HG03060 (cell line): ENCODE measurements around the gene NAA25.
"Not testable (repeated sequence)": the region's sequence is repeated elsewhere in the genome, so short reads cannot be mapped to it uniquely, and the experiment has no call there.

Source experiments
- ATAC-seq: cut with Tn5 transposase; IDR thresholded peaks from one replicate; pipeline ENCODE4 v1.9.1; 2021; ENCODE audit warnings: low read depth, moderate number of reproducible peaks; ENCODE audit not compliant: unreplicated experiment

NAA25 gene

DNA sequence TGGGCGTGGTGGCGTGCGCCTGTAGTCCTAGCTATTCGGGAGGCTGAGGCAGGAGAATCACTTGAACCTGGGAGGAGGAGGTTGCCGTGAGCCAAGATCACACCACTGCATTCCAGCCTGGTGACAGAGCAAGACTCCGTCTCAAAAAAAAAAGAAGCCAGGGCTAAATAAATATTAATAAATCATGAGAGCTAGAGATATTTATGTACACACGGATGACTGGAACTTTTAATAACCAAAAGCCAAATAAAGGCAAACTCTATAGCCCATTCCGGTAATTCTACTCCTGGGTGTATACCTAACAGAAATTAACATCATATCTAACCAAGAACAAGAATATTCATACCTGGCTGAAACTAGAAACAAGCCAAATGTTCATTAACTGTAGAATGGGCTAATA is 9.1 kb upstream of the NAA25 start:
- ATAC-seq = no peak

DNA sequence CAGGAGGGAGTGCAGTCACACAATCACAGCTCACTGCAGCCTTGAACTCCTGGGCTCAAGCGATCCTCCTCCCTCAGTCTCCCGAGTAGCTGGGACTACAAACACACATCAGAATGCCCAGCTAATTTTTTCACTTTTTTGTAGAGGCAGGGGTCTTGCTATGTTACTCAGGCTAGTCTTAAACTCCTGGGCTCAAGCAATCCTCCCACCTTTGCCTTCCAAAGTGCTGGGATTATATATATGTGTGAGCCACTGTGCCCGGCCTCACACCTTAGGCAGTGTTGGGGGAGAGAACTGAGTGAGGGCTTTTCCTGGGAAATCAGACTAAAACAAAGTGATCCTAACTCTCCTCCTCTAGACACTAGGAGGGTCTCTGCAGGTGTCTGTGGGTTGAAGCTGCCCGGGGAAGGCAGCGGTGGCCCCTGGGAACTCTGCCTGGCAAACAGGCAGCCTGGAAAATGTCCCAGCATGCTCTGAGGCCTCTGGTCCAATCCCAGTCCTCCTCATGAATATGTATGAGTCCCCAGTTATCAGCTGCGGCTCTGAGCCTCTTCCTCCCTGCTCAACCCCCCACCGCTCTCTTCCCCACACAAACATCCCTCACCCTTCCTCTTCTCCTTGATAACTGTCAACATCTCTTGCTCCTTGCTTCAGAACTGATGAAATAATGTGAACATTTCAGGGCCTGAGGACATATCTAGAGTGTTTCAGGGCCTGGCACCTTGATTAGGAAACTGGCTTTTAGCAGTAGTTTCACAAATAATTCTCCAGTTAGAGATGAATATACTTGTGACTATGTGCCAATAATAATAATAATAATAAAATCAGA is 7.9 kb upstream of the NAA25 start:
- no peak for ATAC-seq

DNA sequence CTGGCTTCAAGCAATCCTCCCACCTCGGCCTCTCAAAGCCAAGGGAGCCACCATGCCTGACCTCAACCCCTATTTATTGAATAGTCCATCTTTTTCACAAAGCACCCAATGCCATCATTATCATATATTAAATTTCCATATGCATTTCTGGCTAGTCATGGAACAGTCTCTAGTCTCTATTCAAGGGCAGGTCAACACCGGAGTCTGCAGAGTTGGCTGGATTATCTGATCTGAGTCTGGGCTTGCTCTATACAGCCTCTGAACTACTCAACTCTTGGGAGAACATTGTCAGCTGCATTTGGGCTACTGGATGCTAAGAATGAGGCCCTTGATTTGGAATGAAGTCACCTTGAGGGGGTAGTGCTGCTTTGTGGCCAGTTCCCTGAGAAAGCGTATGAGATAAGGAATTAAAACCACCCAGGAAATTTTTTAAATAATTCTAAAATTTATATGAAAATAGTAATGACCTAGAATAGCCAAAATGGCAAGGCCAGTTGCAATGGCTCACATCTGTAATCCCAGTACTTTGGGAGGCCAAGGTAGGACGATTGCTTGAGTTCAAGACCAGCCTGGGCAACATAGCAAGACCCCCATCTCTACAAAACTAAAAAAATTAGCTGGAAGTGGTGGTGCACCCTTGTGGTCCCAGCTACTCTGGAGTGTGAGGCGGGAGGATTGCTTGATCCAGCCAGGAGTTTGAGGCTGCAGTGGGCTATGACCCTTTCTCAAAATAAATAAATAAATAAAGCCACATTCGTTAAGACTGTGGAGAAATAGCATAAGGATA is 6.9 kb upstream of the NAA25 start:
- ATAC-seq = no peak

DNA sequence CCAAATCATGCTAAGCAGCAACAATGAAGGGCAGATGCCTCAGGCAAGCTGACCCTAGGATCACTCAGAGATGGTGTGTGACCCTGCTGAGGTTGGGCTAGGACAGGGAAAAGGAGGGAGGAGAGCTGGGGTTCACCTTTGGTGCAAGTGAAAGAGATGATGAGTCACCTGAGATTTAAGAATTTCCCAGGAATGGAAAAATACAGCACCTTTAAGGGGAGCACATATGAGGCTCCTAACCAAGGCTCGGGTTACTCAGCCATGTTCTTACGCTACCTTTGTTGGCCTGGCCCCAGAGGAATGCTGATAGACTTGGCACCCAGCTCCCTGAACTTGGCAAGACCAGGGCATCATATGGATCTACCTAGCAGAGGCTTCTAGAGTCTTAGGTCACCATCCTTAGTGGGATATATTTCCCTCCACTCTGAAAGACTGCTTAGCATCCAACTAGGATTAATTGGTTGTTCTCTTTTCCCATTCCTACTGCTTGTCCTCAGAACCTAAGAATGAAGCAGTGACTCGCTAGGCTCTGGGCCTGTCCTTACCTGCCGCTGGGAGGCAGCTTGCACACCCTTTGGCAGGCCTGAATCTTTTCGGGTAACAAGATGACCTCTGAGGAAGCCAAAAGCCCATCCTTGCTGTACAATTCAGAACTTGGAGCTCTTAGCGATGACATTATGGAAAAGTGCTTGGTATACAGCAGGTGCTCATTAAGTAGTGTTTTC is 4.0 kb upstream of the NAA25 start:
- ATAC-seq = no peak

DNA sequence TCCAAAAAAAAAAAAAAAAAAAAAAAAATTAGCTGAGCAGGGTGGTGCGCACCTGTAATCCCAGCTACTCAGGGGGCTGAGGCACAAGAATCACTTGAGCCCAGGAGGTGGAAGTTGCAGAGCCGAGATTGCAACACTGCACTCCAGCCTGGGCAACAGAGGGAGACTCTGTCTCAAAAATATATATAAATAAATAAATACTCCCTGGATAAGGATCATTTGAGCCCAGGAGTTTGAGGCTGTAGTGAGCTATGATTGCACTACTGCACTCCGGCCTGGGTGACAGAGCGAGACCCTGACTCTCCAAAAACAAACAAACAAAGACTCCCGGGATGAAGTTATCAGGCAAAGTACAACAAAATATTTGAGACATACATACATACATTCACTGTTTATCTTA is 3.3 kb upstream of the NAA25 start:
- no peak for ATAC-seq

DNA sequence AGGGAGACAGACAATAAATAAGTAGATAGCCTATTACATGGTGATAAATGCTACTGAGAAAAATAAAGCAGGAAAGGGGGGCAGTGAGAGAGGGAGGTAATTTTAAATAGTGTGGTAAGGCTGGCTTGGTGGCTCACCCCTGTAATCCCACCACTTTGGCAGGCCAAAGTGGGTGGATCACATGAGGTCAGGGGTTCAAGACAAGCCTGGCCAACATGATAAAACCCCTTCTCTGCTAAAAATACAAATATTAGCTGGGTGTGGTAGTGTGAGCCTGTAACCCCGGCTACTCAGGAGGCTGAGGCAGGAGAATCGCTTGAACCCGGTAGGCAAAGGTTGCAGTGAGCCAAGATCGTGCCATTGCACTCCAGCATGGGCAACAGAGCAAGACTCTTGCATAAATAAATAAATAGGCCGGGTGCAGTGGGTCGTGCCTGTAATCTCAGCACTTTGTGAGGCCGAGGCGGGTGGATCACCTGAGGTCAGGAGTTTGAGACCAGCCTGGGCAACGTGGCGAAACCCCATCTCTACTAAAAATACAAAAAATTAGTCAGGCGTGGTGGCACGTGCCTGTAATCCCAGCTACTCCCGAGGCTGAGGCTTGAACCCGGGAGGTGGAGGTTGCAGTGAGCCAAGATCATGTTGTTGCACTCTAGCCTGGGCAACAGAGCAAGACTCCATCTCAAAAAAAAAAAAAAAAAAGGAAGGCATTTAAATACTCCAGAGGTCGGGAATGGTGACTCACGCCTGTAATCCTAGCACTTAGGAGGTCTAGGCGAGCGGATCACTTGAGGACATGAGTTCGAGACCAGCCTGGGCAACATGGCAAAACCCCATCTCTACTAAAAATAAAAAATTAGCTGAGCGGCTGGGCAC is 2.4 kb upstream of the NAA25 start:
- not testable (repeated sequence) for ATAC-seq

DNA sequence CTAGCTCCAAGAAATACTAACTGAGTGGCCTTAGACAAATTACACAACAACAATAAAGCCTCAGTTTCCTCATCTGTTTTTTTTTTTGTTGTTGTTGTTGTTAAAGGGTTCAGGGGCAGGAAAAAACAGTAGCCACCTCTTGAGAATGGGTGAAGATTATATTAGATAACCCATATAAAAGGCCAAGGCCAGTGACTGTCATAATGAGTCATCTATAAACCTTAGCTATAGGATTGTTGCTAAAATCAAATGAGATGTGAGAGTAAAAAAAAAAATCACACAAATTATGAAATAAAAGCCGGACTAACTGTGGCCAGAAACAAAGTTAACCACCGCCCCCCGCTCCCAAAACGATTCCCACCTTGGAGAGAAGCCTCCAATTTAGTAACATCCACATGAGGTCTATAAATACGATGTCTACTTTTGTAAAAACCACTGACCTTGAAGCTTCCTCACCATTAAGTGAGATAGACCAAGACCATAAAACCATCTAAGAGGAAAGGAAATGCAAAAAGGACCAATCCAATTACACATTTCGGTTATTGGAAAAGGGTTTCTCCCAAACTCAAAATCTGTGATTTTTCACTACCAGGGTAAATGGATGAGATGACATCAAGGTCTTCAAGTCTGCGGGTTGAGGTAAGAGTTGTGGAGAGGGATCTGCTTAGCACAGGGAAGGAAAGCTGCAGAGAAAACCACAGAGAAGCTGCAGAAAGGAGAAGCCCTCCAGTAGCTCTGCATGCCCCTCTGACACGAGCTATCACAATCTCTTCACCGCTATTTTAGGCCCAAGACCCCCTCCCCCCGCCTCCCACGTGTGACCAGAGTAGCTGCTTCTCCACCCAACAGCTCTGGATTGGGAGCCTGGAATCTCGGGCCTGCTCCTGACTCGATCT is 1.0 kb downstream of the NAA25 start:
- ATAC-seq = no peak

DNA sequence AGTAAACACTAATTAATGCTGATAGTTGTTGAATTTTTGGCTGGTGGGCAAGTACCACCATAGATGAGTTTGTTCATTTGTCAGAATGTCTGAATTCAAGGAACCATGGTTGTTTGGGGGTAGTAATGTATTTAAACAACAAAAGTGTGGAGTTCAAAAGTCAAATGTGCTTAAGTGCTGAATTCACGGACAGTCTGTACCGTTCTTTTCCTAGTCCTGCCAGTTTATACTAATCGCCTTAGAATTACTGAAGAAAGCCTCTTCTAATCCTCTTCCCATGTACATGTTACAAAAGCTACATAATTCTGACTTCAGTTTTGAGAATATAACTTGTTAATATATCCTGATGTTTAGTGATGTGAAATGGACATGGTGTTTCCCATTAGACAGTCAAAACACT is 2.7 kb downstream of the NAA25 start:
- no peak for ATAC-seq

DNA sequence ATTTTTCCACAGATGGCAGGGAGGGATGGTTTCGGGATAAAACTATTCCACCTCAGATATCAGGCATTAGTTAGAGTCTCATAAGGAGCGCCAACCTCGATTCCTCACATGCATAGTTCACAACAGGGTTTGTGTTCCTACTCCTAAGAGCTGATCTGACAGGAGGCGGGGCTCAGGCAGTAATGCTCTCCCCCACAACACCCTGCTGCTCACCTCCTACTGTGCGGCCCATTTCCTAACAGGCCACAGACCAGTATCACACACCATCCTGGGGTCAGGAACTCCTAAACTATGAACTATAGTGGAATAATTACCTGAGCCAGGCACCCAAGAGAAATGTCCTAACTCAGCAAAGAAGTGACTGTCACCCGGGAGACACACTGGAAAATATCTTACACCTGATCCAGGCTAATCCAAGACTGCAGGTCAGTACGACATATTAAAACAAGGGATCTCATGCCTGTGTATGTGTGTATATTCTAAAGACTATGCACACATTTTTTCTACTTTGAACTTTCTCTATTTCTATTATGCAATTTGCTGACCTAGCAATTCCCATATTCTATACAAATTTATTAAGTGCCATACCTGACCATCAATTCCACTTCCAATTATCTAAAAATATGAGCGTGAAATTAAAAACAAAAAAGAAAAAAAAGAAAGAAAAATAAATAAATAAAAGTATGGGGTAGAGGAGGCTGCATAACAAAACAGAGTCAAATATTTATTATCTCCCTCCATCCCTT is 4.7 kb downstream of the NAA25 start:
- no peak for ATAC-seq

DNA sequence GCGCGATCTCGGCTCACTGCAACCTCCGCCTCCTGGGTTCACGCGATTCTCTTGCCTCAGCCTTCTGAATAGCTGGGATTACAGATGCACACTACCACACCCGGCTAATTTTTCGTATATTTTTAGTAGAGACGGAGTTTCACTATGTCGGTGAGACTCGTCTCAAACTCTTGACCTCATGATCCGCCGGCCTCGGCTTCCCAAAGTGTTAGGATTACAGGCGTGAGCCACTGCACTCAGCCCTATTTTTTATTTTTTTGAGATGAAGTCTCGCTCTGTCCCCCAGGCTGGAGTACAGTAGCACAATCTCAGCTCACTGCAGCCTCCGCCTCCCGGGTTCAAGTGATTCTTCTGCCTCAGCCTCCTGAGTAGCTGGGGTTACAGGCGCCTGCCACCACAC is 5.8 kb downstream of the NAA25 start:
- not testable (repeated sequence) for ATAC-seq

DNA sequence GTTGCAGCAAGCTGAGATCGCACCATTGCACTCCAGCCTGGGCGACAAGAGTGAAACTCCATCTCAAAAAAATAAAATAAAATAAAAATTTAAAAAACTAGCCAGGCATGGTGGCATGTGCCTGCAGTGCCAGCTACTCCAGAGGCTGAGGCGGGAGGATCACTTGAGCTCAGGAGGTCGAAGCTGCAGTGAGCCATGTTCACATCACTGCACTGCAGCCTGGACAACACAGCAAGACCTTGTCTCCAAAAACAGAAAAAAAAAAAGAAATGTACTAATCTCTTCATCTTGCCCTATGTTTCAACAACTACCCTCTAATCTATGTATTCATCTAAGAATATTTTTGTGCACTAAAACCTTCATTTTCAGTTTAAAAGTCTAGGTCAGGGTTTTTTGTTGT is 6.5 kb downstream of the NAA25 start:
- no peak for ATAC-seq

DNA sequence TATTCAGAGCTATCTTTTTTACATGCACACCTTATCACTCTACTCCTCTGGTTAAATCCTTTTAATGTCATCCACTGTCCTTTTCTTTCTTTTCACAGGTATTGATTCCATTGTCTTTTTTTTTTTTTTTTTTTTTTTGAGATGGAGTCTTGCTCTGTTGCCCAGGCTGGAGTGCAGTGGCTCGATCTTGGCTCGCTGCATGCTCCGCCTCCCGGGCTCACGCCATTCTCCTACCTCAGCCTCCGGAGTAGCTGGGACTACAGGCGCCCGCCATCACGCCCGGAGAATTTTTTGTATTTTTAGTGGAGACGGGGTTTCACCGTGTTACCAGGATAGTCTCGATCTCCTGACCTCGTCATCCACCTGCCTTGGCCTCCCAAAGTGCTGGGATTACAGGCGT is 8.1 kb downstream of the NAA25 start:
- ATAC-seq = not testable (repeated sequence)

DNA sequence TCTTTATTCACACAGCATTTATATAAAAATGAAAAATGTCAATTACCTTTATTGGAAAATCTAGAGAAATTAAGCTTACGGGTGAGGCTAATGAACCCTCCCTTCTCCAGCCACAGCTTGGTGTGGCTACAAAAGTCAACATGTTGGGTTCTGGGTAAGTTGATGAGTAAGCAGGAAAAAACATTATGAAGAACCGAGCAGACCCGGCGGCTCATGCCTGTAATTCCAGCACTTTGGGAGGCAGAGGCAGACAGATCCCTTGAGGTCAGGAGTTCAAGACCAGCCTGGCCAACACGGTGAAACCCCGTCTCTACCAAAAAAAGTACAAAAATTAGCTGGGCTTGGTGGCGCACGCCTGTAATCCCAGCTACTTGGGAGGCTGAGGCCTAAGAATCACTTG is 10.9 kb downstream of the NAA25 start:
- ATAC-seq = no peak

DNA sequence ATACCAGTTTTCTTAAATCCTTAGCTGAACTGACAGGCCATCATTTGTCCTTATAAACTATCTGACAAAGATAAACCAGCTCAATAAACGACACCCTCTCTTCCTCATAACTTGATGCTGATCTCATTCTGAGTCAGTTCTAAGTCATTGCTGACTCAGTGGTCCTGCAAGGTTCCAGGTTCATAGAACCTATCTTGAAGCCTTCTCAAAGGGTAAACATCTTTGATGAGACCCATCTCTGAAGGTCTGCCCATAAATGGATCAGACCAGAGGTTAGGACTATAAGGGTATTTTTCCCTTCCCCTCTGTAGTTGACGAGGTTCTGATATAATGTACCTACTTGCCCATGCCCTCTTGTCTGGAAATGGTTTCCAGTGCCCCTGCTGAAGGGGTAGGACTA is 11.9 kb downstream of the NAA25 start:
- ATAC-seq = no peak

DNA sequence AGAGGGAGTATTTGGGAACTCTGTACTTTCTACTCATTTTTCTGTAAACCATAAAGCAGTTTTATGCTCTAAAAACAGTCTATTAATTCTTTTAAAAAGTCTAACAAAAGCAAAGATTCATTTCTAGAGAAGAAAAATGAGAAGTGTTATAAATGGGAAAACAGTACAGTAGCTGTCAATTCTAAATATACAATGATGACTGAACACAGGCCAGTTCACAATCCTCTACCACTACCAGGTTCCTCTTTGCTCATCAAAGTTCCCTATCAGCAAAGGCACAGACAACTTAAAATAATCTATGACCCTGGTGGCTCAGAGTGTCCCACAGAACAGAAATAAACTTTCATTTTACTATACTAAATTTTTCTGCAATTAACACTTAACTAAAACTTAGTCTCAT is 12.5 kb downstream of the NAA25 start:
- ATAC-seq = peak; percentile 82

DNA sequence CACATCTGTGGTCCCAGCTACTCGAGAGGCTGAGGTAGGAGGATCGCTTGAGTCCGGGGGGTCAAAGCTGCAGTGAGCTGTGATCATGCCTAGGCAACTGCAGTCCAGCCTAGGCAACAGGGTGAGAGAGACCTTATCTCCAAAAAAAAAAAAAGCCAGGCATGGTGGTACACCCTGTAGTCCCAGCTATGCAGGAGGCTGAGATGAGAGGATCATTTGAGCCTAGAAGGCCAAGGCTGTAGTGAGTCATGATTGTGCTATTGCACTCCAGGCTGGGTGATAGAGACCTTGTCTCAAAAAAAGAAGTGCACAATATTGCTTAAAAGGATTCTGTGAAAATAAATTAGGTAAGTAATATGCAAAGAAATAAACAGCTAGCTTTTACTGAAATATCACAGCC is 17.0 kb downstream of the NAA25 start:
- no peak for ATAC-seq

DNA sequence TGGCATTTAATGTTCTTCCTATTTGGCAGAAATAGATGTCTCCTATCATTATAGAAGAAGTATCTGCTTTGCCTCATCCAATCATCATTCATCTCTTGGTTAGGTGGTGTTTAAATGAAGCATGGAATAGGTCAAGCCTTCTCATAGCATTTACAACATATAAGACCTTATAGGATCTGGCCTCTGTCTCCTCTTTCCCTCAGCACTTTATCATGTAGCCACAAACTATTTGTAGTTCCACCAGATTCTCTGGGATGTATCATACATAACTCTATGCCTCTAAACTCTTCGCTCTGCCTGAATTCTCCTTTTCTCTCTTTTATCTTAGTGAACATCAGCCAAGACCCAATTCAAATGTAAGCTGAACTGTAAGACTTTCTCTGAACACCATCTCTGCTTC is 20.7 kb downstream of the NAA25 start:
- no peak for ATAC-seq

DNA sequence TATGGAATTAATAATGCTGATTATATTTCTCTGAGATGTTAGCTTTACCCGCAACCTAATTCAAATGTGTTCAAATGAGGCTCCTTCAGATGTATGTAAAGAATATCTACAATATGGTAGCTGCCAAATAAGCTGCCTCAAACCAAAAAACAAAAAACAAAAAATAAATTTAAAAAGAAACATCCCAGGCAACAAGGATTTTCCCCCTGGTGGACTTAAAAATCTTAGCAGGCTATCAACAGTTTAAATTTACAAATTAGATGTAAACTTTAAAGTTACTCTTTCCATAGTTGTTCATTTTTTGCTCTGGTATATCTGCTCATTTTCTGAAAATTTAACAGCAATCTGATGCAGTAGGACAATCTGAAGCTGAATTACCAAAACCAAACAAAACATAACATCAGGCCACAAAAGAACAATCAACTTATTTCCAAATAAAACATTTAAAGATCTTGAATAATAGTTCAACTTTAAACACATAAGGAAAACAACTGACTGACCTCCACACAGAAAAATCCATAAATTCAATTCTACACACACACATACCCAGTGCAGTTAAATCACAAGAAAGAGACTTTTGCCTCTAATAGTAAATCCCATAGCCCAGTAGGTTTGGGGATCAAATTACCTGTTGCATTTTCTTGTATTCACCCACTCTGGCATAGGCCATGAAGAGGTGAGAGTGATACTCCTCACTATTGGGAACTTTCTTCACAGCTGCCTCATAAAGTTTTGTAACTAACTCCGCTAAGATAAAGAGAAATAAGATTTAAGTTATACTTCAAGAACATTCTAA is 21.3 kb downstream of the NAA25 start:
- no peak for ATAC-seq
